GM21723 (cell line): ENCODE data around the gene CDYL2.
"Not testable (repeated sequence)": the region's sequence is repeated elsewhere in the genome, so short reads cannot be mapped to it uniquely, and the experiment has no call there.

ENCODE experiments used
- ATAC-seq: cut with Tn5 transposase; IDR thresholded peaks from one replicate; pipeline ENCODE4 v1.9.1; 2021; ENCODE audit warnings: mild to moderate bottlenecking, moderate library complexity; ENCODE audit not compliant: unreplicated experiment

CDYL2 gene

DNA sequence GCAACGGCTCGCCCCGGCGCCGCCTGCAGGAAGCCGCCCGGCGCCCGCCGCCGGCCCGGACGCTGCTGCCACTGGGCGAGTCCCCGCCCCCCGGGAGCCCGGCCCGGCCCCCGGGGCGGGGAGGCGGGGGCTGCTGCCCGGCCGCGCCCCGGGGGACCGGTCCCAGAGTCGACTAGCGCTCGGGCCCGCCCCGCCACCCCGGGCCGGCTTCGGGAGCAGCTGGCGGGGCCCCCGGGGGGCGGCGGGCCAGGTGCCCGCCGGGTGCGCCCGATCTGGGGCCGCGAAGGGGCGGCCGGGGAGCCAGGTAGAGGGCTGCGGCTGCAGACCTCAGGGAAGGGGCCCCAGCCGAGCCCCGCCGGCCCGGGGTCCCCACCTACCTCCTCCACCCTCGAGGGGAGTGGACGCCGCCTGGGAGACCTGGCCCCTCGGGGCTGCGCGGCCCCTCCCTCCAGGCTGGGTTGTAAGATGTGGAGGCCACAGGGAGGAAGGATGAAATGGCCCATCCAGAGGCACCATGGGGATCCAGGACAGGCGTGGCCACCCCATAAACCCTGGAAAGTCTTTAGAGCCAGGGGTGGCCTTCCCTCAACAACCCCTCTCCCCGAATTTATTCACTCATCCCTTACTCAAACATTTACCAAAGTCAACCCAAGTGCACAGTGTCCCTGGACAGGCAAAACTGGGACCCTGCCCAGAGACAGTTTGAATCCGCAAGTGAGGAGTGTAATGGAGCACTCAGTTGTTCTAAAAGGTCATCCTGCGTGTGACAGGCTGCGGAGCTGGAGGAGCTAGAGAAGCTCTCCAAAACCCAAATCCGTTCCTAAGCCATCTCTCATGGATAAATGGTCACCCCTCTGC, at the start of gene CDYL2:
Gene CDYL2, minus strand, starts transcription at position 73 of the 858 bp plus-strand sequence. CDS start 425 bp downstream, outside the sequence.
- peak; percentile 83 for ATAC-seq

DNA sequence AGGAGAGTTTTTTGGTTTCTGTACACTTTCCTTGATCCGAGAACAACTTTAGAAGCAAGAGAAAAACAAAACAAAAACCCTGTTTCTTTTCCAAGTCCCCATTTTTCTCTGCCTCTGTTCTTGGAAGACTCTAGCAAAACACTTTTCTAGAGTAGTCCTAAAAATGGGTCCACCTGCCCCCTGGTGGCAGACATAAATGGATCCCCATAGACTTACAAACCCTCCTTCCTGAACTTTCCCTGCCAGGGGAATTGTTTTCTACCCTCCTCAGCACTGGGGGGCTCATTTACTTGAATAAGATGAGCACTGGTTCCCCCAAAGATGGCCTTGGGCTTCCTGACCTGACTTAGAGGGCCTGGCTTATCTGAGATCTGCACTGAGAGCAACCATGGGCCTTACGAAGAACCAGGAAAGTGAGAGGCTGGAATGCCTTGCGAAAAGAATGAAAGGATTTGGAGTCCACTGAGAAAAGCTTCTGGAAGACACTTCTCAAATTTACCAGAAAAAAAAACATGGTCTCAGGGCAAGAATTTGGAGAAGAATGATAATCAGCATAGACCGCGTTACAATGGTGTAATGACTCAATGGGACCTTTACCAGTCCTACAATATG, 48.0 kb upstream of the CDYL2 start:
- ATAC-seq = no peak

- no peak for ATAC-seq
These were observed 47.4 kb upstream of the CDYL2 start for GRCh38 chr16:80851831-80852230.

DNA sequence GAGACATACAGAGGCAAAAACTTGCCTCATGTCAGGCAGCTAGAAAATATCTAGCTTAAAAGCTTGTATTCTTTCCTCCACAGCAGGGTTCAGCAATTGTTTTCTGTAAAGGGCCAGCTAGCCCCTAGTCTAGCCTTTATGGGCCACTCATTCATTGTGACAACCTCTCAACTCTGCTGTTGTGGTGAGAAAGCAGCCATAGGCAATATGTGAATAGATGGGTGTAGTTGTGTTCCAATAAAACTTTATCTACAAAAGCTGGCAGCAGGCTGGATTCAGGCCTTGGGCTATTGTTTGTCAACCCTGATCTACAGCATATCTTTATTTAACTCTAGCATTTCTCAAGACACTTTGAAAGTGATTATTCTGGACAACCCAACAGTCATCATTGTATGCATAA, 46.4 kb upstream of the CDYL2 start:
- no peak for ATAC-seq

DNA sequence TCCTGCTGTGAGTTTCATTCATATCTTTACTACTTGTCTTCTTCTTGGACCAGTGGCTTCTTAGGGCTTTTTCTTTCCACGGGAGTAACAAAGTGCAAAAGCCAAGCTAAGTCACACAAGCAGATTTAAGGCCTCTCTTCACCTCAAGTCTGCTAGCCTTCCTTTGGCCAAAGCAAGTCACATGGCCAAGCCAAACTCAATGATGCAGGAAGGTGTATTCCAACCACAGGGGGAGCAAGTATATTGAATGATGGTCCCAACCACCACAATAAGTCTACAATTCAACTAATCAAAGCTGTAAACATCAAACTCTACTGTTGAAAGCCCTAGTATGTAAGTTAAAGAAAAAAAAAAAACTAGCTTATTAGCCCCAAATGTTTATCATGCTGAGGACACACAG, 44.5 kb upstream of the CDYL2 start:
- no peak for ATAC-seq

GRCh38 chr16:80846680-80847079, 42.3 kb upstream of the CDYL2 start:
- no peak for ATAC-seq

GRCh38 chr16:80846275-80846674, 41.9 kb upstream of the CDYL2 start:
- ATAC-seq = no peak

GRCh38 chr16:80844395-80844794, 40.0 kb upstream of the CDYL2 start:
- ATAC-seq = no peak

- ATAC-seq = no peak
These were observed 36.8 kb upstream of the CDYL2 start for GRCh38 chr16:80841231-80841630.

DNA sequence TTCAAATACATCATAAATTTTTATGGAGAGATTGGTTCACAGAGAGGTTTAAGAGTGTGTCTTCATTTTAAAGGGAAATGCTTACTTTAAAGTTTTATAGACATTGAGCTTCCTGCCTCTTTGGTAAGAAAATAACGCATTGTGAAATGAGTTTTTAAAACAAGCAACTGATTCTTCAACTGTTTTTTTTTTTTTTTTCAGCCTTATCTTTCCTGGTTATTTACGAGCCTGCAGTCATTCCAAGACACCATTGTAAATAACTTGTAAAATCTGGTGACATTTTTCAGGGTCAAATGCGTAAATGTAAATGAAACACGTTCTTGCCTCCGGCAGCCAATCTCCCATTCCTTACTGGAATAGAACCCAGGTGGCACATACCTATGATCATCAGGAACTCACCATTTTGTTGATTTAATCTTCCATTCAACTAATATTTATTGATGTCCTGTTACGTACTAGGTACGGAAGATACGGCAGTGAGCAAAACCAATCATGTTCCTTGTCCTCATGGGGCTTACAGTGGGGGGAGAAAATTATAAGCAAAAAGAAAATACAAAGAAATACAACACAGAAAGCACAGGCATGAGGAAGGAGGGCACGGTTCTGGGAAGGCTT, 33.2 kb upstream of the CDYL2 start:
- ATAC-seq = no peak

DNA sequence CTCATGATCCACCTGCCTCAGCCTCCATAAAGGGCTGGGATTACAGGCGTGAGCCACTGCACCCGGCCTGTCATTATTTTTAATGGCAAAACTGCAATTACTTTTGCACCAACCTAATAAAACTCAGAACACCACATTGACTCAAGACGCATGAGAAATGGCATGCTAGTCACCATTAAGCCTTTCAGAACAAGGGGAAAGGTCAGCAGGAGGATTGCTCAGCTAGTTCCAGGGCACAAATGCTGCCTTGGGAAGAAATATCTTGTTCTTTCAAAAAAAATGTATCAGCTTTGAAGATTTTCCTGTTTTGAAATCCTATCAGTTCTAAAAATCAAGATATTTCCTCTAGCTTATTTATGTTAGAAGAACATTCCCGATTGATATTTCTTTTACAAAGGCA, 32.4 kb upstream of the CDYL2 start:
- ATAC-seq = no peak

GRCh38 chr16:80836202-80836601, 31.8 kb upstream of the CDYL2 start:
- no peak for ATAC-seq

GRCh38 chr16:80831039-80831438, 26.6 kb upstream of the CDYL2 start:
- ATAC-seq = no peak

DNA sequence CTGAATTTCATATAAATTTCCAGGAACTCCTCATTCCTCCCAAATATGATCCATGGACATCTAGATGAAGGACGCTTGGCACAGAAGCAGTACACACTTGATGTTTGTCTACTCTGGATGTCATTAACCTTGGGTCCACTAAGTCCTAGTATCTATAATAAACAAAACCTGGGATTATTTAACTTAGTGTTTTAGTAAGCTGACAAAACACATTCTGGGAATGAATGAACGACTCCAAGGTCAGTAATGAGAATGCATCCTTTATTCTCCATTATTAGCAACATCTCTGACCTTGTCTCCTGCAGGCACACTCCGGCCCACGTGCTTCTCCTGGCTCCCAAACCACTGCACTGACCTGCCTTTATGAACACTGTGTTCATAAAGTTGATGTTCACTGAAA, 24.1 kb upstream of the CDYL2 start:
- ATAC-seq = no peak

DNA sequence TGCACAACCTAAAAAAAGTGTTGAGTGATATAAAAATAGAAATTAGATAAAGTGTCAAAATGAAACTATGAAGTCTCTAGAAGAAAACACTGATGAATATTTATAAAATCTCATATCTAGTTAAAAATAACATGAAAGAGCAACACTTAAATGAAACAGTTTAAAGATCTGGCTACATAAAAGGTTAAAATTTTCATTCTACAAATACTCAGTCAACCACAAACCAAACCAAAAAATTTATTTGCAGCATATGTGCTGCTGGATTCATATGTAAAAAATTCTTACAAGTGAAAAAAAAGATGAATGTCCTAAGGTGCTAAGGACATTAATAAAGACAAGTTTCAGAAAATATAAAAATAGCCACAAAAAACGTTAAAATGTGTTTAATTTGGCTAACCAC, 22.6 kb upstream of the CDYL2 start:
- no peak for ATAC-seq

DNA sequence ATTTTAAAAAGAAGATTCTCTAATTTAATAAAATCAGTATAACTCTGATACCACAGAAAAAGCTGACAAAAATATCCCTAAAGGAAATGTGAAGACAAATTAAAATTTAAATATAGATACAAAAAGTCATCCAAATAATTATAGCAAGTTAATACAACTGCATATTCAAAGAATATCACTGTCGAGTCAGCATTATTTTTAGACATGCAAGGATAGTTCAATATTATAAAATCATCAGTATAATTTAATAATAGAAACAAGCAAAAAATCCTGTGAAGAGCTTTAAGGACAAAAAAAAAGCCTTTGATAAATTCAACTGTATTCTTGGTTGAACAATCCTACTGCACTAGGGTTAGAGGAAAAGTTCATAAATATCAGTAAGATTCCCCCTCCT, 21.0 kb upstream of the CDYL2 start:
- no peak for ATAC-seq

GRCh38 chr16:80824623-80825364, 20.4 kb upstream of the CDYL2 start:
- no peak for ATAC-seq

DNA sequence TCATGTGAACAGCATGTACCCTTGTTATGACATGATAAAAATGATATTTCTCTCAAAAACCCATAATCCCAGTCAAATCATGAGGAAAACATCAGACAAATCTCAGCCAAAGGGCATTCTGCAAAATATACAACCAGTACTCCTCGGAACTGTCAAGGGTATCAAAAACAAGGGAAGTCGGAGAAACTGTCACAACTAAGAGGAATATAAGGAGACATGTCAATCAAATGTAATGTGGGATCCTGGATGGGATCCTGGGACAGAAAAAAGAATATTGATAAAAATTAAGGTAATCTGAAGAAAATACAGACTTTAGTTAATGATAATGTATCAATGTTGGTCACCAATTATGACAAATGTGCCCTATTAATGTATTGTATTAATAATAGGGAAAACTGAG, 15.6 kb upstream of the CDYL2 start:
- no peak for ATAC-seq

DNA sequence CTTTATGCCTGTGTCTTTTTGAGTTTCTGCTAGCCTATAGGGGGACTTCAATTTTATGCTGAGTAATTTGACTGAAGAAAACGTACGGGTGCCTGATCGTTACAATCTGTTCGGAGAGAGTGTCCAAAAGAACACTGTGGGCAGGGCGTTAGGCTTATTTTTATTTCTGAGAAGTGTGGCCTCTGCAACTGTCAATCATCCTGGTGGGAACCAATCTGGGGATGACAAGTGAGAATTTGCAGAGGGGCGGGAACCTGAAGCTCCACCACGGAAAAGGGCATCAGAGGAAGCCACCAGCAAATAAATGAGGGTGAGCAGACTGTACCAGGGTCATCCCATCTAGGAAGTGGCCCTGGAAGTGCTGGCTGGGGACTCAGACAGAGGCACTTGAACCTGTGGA, 12.0 kb upstream of the CDYL2 start:
- no peak for ATAC-seq

DNA sequence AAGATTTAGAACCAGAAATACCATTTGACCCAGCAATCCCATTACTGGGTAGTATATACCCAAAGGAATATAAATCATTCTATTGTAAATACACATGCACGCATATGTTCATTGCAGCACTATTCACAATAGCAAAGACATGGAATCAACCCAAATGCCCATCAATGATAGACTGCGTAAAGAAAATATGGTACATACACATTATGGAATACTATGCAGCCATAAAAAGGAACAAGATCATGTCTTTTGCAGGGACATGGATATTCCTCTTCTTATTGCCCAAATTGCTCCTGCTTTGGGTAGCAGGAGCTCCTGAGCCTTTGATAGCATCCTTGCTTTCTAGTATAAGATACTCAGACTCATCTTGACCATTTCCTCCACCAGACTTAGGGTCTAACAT, 10.9 kb upstream of the CDYL2 start:
- not testable (repeated sequence) for ATAC-seq

- ATAC-seq = no peak
These were observed 8.2 kb upstream of the CDYL2 start for GRCh38 chr16:80812593-80812992.
